ENCODE results near the gene FBXL7. TPM values are rescaled to one million over a fixed set of nuclear protein-coding genes. Genes with fewer than 3 reads are reported as not detected.

FBXL7 gene
- total and polyA plus RNA-seq, 2 donors (not counting 3 experiments of a cell fraction or from before 2014, with no cell fraction given) = 23.5 to 32.2 TPM

- CTCF ChIA-PET = interaction anchor here (0.9 kb wide), 1 partner anchor 681 kb away, joined by 3 read pairs; no protein-coding TSS in a partner anchor
- BruUV-seq (replicated peaks) = no TSS peak
- no peak for FAIRE-seq
- Histone ChIP-seq H3K9me1 (replicated peaks; ENCODE audit: control insufficient read depth, extremely low read depth, insufficient read depth, low read length) (no peaks in the 10 kb centered on the region), H3K27me3 (ENCODE audit: control insufficient read depth in 2 of 2, insufficient read depth in 2 of 2, low read length in 2 of 2) (no peaks in the 10 kb centered on the region), H3K9ac (replicated peaks; ENCODE audit: extremely low read depth, insufficient read depth, low read length) (no peak overlapping the region), H3K79me2 (ENCODE audit: control insufficient read depth, insufficient read depth, low read length) (no peaks in the 10 kb centered on the region), H2AFZ (ENCODE audit: low read depth, low read length) (no peak overlapping the region), H3K27ac (ENCODE audit: insufficient read depth, low read depth, low read length) (no peak overlapping the region), H3K4me1 (ENCODE audit: control insufficient read depth, extremely low read depth, insufficient read depth, low read length) (peaks cover 20% of the 10 kb centered on the region), H3K4me2 (ENCODE audit: insufficient read depth, low read length) (no peak overlapping the region), H3K9me3 (replicated peaks; ENCODE audit: control insufficient read depth, insufficient read depth, low read length) (no peaks in the 10 kb centered on the region), H3K36me3 (ENCODE audit: control insufficient read depth in 2 of 2, extremely low read depth in 1 of 2, insufficient read depth in 2 of 2, low read length in 2 of 2) (no peaks in the 10 kb centered on the region), H4K20me1 (replicated peaks; ENCODE audit: control insufficient read depth, extremely low read depth, insufficient read depth, low read length) (peaks cover 6% of the 10 kb centered on the region), H3K4me3 (replicated peaks in 1 of 3; ENCODE audit: insufficient read depth in 1 of 3, low read depth in 1 of 3, low read length in 3 of 3) (no peak overlapping the region)
- dilution Hi-C loops (cut with MboI; ENCODE audit: extremely low pct_ligation_motif_present, low sequenced_read_pairs) (no loop called here), intact Hi-C loops (cut with micrococcal nuclease) (no loop called here)
- POLR2A ChIA-PET = no interaction called here
- no peak for DNase-seq (ENCODE audit: low read depth, low spot score)
- no peak for TF ChIP-seq MYC (IDR thresholded peaks at IDR 0.05; ENCODE audit: low read depth, low read length)
Measured at GRCh38 chr5:15786884-15787283, 286.9 kb downstream of the FBXL7 start.

GRCh38 chr5:15787681-15788080 is 287.7 kb downstream of the FBXL7 start:
- intact Hi-C loops (cut with micrococcal nuclease) (no loop called here), dilution Hi-C loops (cut with MboI; ENCODE audit: extremely low pct_ligation_motif_present, low sequenced_read_pairs) (no loop called here)
- no peaks in the 10 kb centered on the region for H3K79me2 ChIP-seq (ENCODE audit: control insufficient read depth, insufficient read depth, low read length)
- H3K4me3 ChIP-seq (replicated peaks in 1 of 3; ENCODE audit: insufficient read depth in 1 of 3, low read depth in 1 of 3, low read length in 3 of 3) = no peak overlapping the region
- POLR2A ChIA-PET = no interaction called here
- H3K36me3 ChIP-seq (ENCODE audit: control insufficient read depth in 2 of 2, extremely low read depth in 1 of 2, insufficient read depth in 2 of 2, low read length in 2 of 2) = no peaks in the 10 kb centered on the region
- DNase-seq (ENCODE audit: low read depth, low spot score) = no peak
- FAIRE-seq = no peak
- H3K4me1 ChIP-seq (ENCODE audit: control insufficient read depth, extremely low read depth, insufficient read depth, low read length) = peaks cover 20% of the 10 kb centered on the region
- BruUV-seq (replicated peaks) = no TSS peak
- H4K20me1 ChIP-seq (replicated peaks; ENCODE audit: control insufficient read depth, extremely low read depth, insufficient read depth, low read length) = peaks cover 6% of the 10 kb centered on the region
- no peaks in the 10 kb centered on the region for H3K9me1 ChIP-seq (replicated peaks; ENCODE audit: control insufficient read depth, extremely low read depth, insufficient read depth, low read length)
- H3K9me3 ChIP-seq (replicated peaks; ENCODE audit: control insufficient read depth, insufficient read depth, low read length) = no peaks in the 10 kb centered on the region
- no peak overlapping the region for H3K9ac ChIP-seq (replicated peaks; ENCODE audit: extremely low read depth, insufficient read depth, low read length)
- H3K4me2 ChIP-seq (ENCODE audit: insufficient read depth, low read length) = no peak overlapping the region
- no peak overlapping the region for H3K27ac ChIP-seq (ENCODE audit: insufficient read depth, low read depth, low read length)
- no peaks in the 10 kb centered on the region for H3K27me3 ChIP-seq (ENCODE audit: control insufficient read depth in 2 of 2, insufficient read depth in 2 of 2, low read length in 2 of 2)
- H2AFZ ChIP-seq (ENCODE audit: low read depth, low read length) = no peak overlapping the region
- TF ChIP-seq MYC (IDR thresholded peaks at IDR 0.05; ENCODE audit: low read depth, low read length) (no peak), EZH2 (IDR thresholded peaks at IDR 0.05; ENCODE audit: borderline replicate concordance, low read depth, low read length, severe bottlenecking) (no peak), JUN (IDR thresholded peaks at IDR 0.05; ENCODE audit: borderline replicate concordance, insufficient read depth, insufficient read length, low read depth) (no peak), POLR2A (IDR thresholded peaks at IDR 0.05; ENCODE audit: low read depth, low read length) (no peak), MAX (IDR thresholded peaks at IDR 0.05; ENCODE audit: insufficient read depth, insufficient read length) (no peak), POLR2AphosphoS5 (IDR thresholded peaks at IDR 0.05; ENCODE audit: insufficient read depth, low read depth, low read length) (no peak), CTCF (IDR thresholded peaks at IDR 0.05; ENCODE audit: extremely low read depth in 1 of 2, insufficient read depth in 1 of 2, low read depth in 1 of 2, low read length in 2 of 2) (no peak), FOS (IDR thresholded peaks at IDR 0.05; ENCODE audit: borderline replicate concordance, insufficient read depth, low read length) (no peak), GATA2 (IDR thresholded peaks at IDR 0.05; ENCODE audit: insufficient read depth, insufficient read length, low read depth, low read length) (no peak)
- CTCF ChIA-PET = interaction anchor here (0.9 kb wide), 1 partner anchor 682 kb away, joined by 3 read pairs; no protein-coding TSS in a partner anchor

All from endothelial cell of umbilical vein (primary cell).